ENCODE data around the gene STAT4.

STAT4 gene

GRCh38 chr2:191086706-191087105 lies 64.1 kb downstream of the STAT4 start:
- in situ Hi-C loops (cut with MboI; ENCODE audit: low sequenced_read_pairs): no loop called here

DNA sequence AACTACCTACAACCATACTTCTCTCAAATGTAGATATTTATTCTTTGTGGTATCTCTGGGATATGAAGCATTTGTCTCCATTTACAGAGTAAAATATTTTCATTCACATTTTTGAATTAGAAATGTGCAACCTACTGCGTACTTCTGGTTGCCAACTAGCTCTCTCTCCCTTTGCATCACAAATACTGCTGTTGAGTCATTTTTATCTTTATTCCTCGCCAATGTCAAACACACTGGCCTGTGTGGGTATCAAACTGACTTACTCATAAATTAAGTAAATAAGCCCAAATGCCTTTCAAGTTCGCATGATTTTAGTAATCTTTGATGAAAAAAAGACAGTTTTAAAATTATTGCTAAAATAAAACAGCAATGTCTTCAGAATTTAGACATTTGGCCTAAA lies 67.3 kb downstream of the STAT4 start:
- in situ Hi-C loops (cut with MboI; ENCODE audit: low sequenced_read_pairs): no loop called here

DNA sequence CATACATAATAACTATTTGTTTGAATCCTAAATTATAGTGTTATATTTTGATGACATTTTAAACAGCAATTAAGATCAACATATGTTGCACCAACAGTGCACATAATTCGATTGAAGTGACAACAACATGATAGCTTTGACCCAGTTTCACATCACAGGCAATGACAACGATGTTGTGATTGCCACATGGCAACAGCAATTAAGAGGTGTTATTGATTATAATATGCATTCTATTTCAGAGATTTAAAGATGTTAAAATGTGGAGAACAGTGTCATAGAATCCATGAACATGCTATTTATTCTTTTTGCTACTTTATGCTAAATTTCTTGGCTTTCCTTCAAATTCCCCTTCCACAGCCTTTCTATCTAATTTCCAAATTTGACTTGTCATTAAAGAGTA lies 68.5 kb downstream of the STAT4 start:
- in situ Hi-C loops (cut with MboI; ENCODE audit: low sequenced_read_pairs): no loop called here

DNA sequence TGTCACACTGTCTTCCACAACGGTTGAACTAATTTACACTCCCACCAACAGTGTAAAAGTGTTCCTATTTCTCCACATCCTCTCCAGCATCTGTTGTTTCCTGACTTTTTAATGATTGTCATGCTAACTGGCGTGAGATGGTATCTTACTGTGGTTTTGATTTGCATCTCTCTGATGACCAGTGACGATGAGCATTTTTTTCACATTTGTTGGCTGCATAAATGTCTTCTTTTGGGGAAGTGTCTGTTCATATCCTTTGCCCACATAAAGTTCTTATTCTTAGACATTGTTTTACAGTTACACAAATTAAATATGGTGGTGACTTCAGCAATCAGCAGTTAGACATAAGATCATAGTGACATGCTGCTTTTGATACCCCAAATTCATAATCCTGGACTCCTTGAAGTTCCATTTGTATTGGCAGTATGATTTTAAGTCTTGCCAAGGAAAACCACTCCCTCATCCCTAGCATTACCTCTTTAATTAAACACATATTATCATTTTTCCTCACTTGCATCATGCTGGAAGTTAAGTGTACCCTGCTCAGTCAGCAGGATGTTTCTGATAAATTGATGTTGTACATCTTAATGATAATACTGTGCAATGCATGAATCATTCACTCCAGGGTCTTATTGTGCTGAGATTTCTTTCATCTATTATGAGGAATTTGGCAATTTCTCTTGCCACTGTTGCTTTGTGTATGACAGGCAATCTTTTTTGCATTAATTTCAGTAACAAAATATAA lies 69.2 kb downstream of the STAT4 start:
- in situ Hi-C loops (cut with MboI; ENCODE audit: low sequenced_read_pairs): no loop called here

DNA sequence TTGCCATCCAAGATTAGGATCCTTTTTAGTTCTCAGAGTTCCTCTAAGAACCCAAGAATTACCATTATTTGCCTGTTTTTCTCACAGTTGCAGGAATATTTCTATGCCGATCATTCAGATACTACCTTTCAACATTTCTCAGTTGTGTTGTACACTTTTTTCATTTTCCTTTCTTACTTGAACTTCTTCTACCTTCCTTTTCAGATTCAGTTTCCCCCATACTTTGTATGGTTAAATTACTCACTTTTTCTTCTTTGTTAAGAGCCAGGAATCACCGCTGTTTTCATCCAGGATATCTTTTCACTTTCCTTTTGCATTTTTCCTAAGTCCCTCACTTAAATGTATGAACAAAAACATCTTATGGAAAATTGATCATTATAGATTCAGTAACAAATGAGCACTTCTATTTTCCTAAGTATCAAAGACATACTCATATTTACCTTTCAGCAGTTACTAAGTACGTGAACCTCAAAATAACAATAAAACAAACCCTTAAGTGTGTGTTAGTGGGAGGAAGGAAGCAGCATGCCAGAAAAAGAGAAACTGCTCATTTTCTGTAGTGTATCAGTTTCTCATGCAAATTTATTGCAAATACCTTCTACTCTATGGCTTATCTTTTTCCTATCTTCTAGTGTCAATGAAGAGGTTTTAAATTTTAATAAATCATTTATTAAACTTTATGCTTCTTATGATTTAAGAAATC lies 72.5 kb downstream of the STAT4 start:
- in situ Hi-C loops (cut with MboI; ENCODE audit: low sequenced_read_pairs): no loop called here

GRCh38 chr2:191070276-191070675 lies 80.5 kb downstream of the STAT4 start:
- in situ Hi-C loops (cut with MboI; ENCODE audit: low sequenced_read_pairs): no loop called here

DNA sequence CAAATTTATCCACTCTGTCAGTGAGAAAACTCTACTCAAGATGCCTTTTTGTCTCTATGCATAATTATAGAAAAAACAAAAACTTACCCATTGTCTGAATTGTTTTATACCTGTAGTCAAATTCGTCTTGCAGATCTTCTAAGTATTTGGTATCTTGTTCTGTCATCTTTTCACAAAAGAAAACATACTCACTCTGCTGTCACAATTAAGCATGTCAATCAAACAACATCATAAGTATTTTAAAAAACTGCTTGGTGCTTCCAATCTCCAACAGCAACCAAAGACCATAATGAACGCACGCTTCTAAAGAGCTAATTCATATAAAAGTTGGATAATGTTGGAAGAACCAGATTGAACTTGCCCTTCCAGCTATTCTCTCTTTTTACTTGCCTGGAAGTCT lies 81.2 kb downstream of the STAT4 start:
- in situ Hi-C loops (cut with MboI; ENCODE audit: low sequenced_read_pairs): no loop called here

DNA sequence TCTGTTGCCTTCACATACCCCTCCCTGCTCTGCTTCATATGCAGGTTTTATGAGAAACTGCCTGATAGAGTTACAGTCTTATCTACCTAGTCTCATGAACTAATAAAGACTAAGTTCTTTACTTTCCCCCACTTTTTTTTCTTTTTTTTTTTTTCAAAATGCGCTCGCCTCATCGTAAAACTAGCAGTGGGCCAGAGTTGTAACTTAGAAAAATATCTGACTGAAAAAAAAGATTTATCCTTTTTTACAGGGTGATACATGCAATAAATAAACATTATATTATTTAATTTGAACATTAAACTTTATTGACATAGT lies 83.9 kb downstream of the STAT4 start:
- in situ Hi-C loops (cut with MboI; ENCODE audit: low sequenced_read_pairs): no loop called here

GRCh38 chr2:191066197-191066918 lies 84.4 kb downstream of the STAT4 start:
- in situ Hi-C loops (cut with MboI; ENCODE audit: low sequenced_read_pairs): no loop called here

GRCh38 chr2:191065785-191066184 lies 85.0 kb downstream of the STAT4 start:
- in situ Hi-C loops (cut with MboI; ENCODE audit: low sequenced_read_pairs): no loop called here

DNA sequence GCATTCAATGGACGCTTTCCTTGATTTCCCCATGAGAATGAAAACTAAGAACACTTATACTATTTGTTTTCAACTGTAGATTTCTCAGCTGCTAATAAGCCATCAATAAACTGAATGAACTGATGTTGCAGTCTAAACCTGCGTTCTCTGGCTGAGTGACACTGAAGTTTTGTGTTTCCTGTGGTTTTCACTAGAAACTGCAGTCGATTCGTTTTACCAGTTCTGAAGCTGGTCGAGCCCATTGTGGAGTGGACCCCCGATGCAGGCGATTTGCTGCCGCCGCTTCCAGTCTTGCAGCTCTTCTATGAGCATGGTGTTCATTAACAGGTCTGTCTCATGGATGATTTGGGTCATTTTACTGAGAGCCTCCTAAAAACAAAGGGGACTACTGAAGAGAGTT lies 86.2 kb downstream of the STAT4 start:
- in situ Hi-C loops (cut with MboI; ENCODE audit: low sequenced_read_pairs): no loop called here

DNA sequence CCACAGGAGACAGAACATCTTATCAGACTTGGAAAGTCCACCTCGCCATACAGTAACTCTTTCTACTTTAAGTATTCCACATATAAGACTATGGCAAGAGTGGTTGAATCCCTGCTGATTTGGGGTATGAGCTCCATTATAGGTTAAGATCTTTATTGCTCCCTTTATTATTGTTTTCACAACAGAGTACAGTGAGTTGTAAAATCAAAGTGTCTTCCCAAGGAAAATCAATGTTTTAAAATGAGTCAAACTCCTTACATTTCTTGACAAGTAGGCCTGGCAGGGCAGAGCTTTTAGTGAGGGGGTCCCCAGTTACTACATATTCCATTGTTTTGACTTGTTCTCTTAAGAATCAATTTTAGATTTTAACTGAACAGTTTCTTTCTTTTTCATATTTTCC lies 87.2 kb downstream of the STAT4 start:
- in situ Hi-C loops (cut with MboI; ENCODE audit: low sequenced_read_pairs): no loop called here

GRCh38 chr2:191061381-191061980 lies 89.3 kb downstream of the STAT4 start:
- in situ Hi-C loops (cut with MboI; ENCODE audit: low sequenced_read_pairs): no loop called here

DNA sequence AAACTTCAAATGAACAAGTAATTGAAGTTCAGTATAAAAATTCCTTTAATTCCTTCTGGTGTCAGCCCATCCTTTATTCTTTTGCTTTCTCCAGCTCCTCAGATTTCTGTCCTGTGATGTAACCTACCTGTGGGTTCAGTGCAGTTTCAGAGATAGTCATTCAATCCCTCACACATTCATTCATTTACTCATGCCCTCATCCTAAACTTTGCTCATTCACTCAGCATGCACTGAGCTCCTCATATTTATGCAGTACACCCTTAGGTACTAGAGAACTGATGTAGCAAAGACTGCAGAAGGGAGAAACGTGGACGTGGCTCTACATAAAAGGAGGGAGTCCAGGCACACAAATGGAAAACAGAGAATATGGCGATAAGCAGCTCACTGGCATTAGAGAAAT lies 91.5 kb downstream of the STAT4 start:
- in situ Hi-C loops (cut with MboI; ENCODE audit: low sequenced_read_pairs): no loop called here

DNA sequence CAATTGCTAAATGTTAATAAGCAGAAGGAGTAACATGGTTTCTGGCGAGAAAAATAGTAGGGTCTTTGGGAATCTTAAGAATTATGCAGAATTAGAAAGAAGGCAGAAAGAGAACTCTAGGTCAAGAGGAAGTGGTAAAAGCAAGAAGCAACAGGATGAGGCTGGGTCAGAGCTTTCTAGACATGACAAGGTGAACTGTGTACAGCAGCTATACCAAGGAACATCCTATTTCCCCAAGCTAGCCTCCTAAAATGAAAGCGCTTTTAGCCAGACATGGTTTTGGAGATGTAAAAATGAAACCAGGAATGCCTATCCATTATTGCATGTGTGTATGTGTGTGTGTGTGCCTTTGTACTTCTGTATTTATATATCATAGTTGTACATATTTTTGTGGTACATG lies 94.6 kb downstream of the STAT4 start:
- in situ Hi-C loops (cut with MboI; ENCODE audit: low sequenced_read_pairs): no loop called here

GRCh38 chr2:191053256-191053655 lies 97.5 kb downstream of the STAT4 start:
- in situ Hi-C loops (cut with MboI; ENCODE audit: low sequenced_read_pairs): no loop called here

GRCh38 chr2:191051825-191052778 lies 98.7 kb downstream of the STAT4 start:
- in situ Hi-C loops (cut with MboI; ENCODE audit: low sequenced_read_pairs): no loop called here

- in situ Hi-C loops (cut with MboI; ENCODE audit: low sequenced_read_pairs): no loop called here
These were observed 99.6 kb downstream of the STAT4 start for GRCh38 chr2:191051177-191051576.

- in situ Hi-C loops (cut with MboI; ENCODE audit: low sequenced_read_pairs): no loop called here
These were observed 100.2 kb downstream of the STAT4 start for GRCh38 chr2:191050640-191050987.

GRCh38 chr2:191049728-191050639 lies 100.8 kb downstream of the STAT4 start:
- in situ Hi-C loops (cut with MboI; ENCODE audit: low sequenced_read_pairs): no loop called here
